ENCODE data around the gene PLXNA1. TPM values are rescaled to one million over a fixed set of nuclear protein-coding genes. Genes with fewer than 3 reads are reported as not detected.
A peak's percentile ranks its signal among the peaks of the same experiment; 100 is the strongest.

PLXNA1 gene
- total and polyA plus RNA-seq, 4 donors = 0.92 to 8.3 (median 4.4) TPM

DNA sequence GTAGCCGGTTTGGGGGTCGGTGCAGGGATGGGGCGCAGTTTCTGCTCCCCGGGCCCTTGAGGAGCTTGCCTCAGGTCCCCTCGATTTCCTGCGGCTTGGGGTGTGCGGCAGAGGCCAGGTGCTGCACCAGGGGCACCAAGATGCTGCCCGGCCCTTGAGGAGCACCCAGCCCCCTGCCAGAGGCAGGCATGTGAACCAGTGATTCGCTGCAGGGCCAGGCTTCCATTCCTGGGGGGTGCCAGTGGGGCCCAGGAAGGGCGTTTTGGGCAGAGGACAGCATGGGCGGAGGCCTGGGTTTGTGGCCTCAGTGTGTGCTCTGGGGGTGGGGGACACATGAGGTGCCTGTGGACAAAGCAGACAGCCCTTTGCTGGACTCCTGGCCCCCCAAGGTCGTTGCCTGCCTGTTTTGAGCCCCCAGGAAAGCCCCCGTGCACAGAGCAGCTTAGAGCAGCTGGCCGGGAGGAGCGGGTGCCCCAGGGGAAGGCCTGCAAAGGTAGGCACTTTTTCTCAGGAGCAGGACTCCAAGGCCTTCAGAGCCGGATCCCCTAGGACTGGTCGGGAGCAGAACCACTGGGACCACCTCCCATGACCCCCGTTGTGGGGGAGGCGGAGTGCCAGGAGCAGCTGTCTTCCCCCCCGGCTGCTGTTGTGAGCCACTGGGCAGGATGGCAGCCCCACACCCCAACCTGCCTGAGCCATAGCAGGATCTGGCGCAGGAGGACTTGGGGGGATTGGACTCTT is 1.6 kb downstream of the PLXNA1 start:
- Histone ChIP-seq H3K9me3 (ENCODE audit: control insufficient read depth in 4 of 4, low read length in 3 of 4) (no peaks in the 10 kb centered on the region), H3K27ac (ENCODE audit: low read depth in 1 of 2, low read length in 2 of 2) (no peak overlapping the region), H3K9ac (ENCODE audit: low read depth in 1 of 2, low read length in 2 of 2) (no peak overlapping the region), H3K4me3 (ENCODE audit: low read depth in 1 of 3, low read length in 3 of 3) (peak overlapping the region in 1 of 3 donors; percentile 86), H3K36me3 (ENCODE audit: control insufficient read depth in 4 of 4, insufficient read depth in 3 of 4, low read depth in 1 of 4, low read length in 3 of 4) (peaks cover 0 to 7% (median under 1%) of the 10 kb centered on the region in 4 donors), H3K27me3 (ENCODE audit: control insufficient read depth in 4 of 4, insufficient read depth in 4 of 4, low read length in 3 of 4) (no peaks in the 10 kb centered on the region), H3K4me1 (ENCODE audit: control insufficient read depth in 4 of 4, insufficient read depth in 4 of 4, low read length in 3 of 4) (peaks cover 0 to 10% (median 8%) of the 10 kb centered on the region in 4 donors)
- 81% methylated on average over 21 of the region's 21 CpGs for WGBS
- TF ChIP-seq, protein P1, sequence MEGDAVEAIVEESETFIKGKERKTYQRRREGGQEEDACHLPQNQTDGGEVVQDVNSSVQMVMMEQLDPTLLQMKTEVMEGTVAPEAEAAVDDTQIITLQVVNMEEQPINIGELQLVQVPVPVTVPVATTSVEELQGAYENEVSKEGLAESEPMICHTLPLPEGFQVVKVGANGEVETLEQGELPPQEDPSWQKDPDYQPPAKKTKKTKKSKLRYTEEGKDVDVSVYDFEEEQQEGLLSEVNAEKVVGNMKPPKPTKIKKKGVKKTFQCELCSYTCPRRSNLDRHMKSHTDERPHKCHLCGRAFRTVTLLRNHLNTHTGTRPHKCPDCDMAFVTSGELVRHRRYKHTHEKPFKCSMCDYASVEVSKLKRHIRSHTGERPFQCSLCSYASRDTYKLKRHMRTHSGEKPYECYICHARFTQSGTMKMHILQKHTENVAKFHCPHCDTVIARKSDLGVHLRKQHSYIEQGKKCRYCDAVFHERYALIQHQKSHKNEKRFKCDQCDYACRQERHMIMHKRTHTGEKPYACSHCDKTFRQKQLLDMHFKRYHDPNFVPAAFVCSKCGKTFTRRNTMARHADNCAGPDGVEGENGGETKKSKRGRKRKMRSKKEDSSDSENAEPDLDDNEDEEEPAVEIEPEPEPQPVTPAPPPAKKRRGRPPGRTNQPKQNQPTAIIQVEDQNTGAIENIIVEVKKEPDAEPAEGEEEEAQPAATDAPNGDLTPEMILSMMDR (IDR thresholded peaks at IDR 0.05; ENCODE audit: low read depth, low read length, missing input control) = no peak
- TF ChIP-seq JUND (IDR thresholded peaks at IDR 0.05) (no peak), HNF4G (IDR thresholded peaks at IDR 0.05) (no peak), GABPA (IDR thresholded peaks at IDR 0.05 in 1 of 2, conservative IDR thresholded peaks at IDR 0.05 in 1 of 2) (no peak), NR2F2 (IDR thresholded peaks at IDR 0.05) (no peak), RAD21 (IDR thresholded peaks at IDR 0.05) (no peak)
- TF ChIP-seq, protein P2, sequence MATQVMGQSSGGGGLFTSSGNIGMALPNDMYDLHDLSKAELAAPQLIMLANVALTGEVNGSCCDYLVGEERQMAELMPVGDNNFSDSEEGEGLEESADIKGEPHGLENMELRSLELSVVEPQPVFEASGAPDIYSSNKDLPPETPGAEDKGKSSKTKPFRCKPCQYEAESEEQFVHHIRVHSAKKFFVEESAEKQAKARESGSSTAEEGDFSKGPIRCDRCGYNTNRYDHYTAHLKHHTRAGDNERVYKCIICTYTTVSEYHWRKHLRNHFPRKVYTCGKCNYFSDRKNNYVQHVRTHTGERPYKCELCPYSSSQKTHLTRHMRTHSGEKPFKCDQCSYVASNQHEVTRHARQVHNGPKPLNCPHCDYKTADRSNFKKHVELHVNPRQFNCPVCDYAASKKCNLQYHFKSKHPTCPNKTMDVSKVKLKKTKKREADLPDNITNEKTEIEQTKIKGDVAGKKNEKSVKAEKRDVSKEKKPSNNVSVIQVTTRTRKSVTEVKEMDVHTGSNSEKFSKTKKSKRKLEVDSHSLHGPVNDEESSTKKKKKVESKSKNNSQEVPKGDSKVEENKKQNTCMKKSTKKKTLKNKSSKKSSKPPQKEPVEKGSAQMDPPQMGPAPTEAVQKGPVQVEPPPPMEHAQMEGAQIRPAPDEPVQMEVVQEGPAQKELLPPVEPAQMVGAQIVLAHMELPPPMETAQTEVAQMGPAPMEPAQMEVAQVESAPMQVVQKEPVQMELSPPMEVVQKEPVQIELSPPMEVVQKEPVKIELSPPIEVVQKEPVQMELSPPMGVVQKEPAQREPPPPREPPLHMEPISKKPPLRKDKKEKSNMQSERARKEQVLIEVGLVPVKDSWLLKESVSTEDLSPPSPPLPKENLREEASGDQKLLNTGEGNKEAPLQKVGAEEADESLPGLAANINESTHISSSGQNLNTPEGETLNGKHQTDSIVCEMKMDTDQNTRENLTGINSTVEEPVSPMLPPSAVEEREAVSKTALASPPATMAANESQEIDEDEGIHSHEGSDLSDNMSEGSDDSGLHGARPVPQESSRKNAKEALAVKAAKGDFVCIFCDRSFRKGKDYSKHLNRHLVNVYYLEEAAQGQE (IDR thresholded peaks at IDR 0.05) = no peak
- DNase-seq (ENCODE audit: low spot score) = no peak

DNA sequence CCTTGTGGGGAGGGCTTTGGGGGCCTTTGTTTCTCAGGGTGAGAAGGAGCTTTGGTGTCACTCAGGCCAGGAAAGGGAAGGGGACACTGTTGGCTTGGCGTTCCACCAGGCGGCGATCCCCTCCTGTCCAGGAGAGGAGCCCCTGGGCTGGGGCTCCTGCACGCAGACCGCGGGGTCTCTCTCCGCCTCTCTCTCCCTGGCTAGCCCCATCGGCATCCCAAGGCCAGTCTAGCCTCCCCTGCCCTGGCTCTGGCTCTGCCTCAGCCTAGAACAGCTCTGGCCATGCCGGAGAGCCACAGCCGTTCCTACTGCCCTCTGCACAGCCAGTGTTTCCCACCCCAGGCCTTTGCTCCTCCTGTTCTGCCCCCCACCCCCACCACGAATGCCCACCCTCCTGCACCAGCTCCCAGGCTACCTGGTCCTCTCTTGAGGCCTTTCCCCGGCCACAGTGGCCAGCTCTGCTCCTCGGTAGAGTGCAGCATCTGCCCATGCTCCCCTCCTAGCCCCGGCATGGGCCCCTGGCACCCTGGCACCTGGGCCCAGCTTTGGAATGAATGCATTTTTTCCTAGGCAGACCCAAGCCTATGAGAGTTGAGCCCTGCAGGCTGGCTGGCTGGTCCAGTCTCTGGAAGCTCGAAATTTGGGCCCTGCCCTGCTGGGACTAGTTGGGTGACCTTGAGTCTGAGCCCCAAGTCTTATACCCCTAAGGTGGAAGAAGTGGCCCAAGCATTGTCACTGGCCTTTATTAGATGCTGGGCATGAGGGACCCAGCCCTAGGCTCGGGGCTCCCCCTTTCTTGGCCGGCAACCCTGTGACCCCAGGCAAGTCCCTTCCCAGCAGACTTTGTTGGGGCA is 2.4 kb downstream of the PLXNA1 start:
- Histone ChIP-seq H3K27me3 (ENCODE audit: control insufficient read depth in 4 of 4, insufficient read depth in 4 of 4, low read length in 3 of 4) (no peaks in the 10 kb centered on the region), H3K36me3 (ENCODE audit: control insufficient read depth in 4 of 4, insufficient read depth in 3 of 4, low read depth in 1 of 4, low read length in 3 of 4) (peaks cover 0 to 14% (median under 1%) of the 10 kb centered on the region in 4 donors), H3K9me3 (ENCODE audit: control insufficient read depth in 4 of 4, low read length in 3 of 4) (no peaks in the 10 kb centered on the region), H3K4me1 (ENCODE audit: control insufficient read depth in 4 of 4, insufficient read depth in 4 of 4, low read length in 3 of 4) (peaks cover 0 to 10% (median 8%) of the 10 kb centered on the region in 4 donors), H3K4me3 (ENCODE audit: low read depth in 1 of 3, low read length in 3 of 3) (no peak overlapping the region), H3K27ac (ENCODE audit: low read depth in 1 of 2, low read length in 2 of 2) (no peak overlapping the region), H3K9ac (ENCODE audit: low read depth in 1 of 2, low read length in 2 of 2) (no peak overlapping the region)
- WGBS = 93% methylated on average over 17 of the region's 17 CpGs
- no peak for DNase-seq (ENCODE audit: low spot score)
- TF ChIP-seq RAD21 (IDR thresholded peaks at IDR 0.05) = no peak
- TF ChIP-seq GABPA (IDR thresholded peaks at IDR 0.05 in 1 of 2, conservative IDR thresholded peaks at IDR 0.05 in 1 of 2) = no peak
- TF ChIP-seq RXRA (IDR thresholded peaks at IDR 0.05) = no peak
- no peak for TF ChIP-seq FOXA2 (IDR thresholded peaks at IDR 0.05)
